A549 treated with AZD2906 at 1 μM for 4 hours (cell line): ENCODE measurements around the gene RETNLB. TPM values are rescaled to one million over a fixed set of nuclear protein-coding genes. Genes with fewer than 3 reads are reported as not detected.

Experiments
- total RNA-seq: library from RNA; stranded (reverse); fragments of 200-300 nt; extraction: Qiagen RNA extraction; gene quantifications from 5 replicates; pipeline ENCODE4 v1.2.3, GENCODE V29; 2022

Gene RETNLB, protein sequence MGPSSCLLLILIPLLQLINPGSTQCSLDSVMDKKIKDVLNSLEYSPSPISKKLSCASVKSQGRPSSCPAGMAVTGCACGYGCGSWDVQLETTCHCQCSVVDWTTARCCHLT
- total RNA-seq = not detected in 5 replicates

GRCh38 chr3:108757404-108757982 lies at the start of gene RETNLB:
TSS of gene RETNLB (minus strand) at chr3:108757410. CDS start at chr3:108757185, 225 bp downstream.

Other genes with a start within 250 kb of the RETNLB start
- gene MYH15, start 246.8 kb downstream of the RETNLB start, total RNA-seq = 0.06 to 0.15 TPM (median 0.09 TPM) in 5 replicates
- 14.2 to 18.8 TPM (median 17.7 TPM) in 5 replicates for gene CIP2A, start 168.0 kb downstream of the RETNLB start, total RNA-seq
- 3.6 to 4.2 TPM (median 3.8 TPM) in 5 replicates for gene DZIP3, start 167.7 kb downstream of the RETNLB start, total RNA-seq
- gene TRAT1, start 65.4 kb upstream of the RETNLB start, total RNA-seq = not detected in 5 replicates
- not detected in 5 replicates for gene GUCA1C, start 196.5 kb upstream of the RETNLB start, total RNA-seq